COLO668 (cell line): Measurements from ENCODE around the gene OGFR.

ENCODE experiments used
- DNase-seq: peaks from one replicate; lab custom pipeline; 2025; ENCODE audit not compliant: unreplicated experiment; lab: John Stamatoyannopoulos, UW

OGFR gene

GRCh38 chr20:62824476-62825332 is 20.1 kb downstream of the OGFR start:
- peak; percentile 30 for DNase-seq

GRCh38 chr20:62825333-62825985 is 20.8 kb downstream of the OGFR start:
- DNase-seq: no peak

- no peak for DNase-seq
Observed at GRCh38 chr20:62825986-62826645, 21.5 kb downstream of the OGFR start.

- DNase-seq: no peak
Observed at GRCh38 chr20:62826646-62827310, 22.1 kb downstream of the OGFR start.

- DNase-seq: peak; percentile 13
Observed at GRCh38 chr20:62827311-62828038, 22.8 kb downstream of the OGFR start.

GRCh38 chr20:62828051-62828450 is 23.4 kb downstream of the OGFR start:
- DNase-seq: no peak

GRCh38 chr20:62828511-62829230 is 24.0 kb downstream of the OGFR start:
- DNase-seq: no peak

GRCh38 chr20:62829231-62830230 is 24.9 kb downstream of the OGFR start:
- no peak for DNase-seq

GRCh38 chr20:62830251-62830650 is 25.6 kb downstream of the OGFR start:
- no peak for DNase-seq

GRCh38 chr20:62830821-62831220 is 26.2 kb downstream of the OGFR start:
- no peak for DNase-seq

GRCh38 chr20:62831361-62831788 is 26.7 kb downstream of the OGFR start:
- no peak for DNase-seq

GRCh38 chr20:62831854-62832211 is 27.2 kb downstream of the OGFR start:
- no peak for DNase-seq

GRCh38 chr20:62832212-62832922 is 27.7 kb downstream of the OGFR start:
- peak; percentile 37 for DNase-seq

GRCh38 chr20:62832951-62833391 is 28.3 kb downstream of the OGFR start:
- DNase-seq: no peak

- DNase-seq: no peak
Observed at GRCh38 chr20:62834967-62835730, 30.5 kb downstream of the OGFR start.

GRCh38 chr20:62835931-62836861 is 31.6 kb downstream of the OGFR start:
- no peak for DNase-seq
